Measurements from ENCODE around the gene GALNT12.
A peak's percentile ranks its signal among the peaks of the same experiment; 100 is the strongest.

GALNT12 gene

DNA sequence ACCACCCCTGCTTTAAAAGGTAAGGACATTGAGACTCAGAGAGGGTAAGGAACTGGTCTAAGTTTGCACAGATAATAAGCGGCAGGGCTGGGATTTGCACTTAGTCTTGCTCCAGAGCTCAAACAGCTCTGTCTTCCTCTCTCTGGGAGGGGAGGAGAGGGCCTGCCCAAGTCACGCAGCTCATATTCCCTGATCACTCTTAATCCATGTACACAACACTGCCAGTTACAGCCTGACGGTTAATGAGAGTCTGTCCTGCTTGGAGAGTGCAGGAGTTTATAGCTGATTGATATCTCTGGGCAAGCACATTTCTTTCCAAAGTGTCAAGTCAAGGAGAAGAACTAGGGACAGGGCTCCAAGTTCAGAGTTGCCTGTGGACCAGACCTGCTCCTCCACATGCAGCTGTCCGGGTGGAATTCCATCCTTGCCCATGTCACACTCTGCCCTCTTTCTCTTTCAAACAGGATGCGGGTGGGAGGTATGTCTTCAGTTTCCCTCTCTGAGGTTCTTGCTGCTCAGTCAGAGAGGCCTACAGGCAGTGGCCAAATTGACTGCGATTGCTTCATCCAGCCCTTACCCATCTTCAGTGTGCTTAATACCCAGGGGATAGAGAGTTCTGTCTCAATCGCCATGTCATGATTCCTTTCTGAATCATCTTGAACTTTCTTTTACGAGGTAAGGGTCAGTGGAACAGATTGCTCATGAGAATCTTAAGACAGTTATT, 54.5 kb downstream of the GALNT12 start:
- DNase-seq (ENCODE audit: low spot score) = no peak

- DNase-seq (ENCODE audit: low spot score) = no peak
Measured at GRCh38 chr9:98862936-98863335, 55.5 kb downstream of the GALNT12 start.

- no peak for DNase-seq (ENCODE audit: low spot score)
Measured at GRCh38 chr9:98864281-98865174, 57.1 kb downstream of the GALNT12 start.

DNA sequence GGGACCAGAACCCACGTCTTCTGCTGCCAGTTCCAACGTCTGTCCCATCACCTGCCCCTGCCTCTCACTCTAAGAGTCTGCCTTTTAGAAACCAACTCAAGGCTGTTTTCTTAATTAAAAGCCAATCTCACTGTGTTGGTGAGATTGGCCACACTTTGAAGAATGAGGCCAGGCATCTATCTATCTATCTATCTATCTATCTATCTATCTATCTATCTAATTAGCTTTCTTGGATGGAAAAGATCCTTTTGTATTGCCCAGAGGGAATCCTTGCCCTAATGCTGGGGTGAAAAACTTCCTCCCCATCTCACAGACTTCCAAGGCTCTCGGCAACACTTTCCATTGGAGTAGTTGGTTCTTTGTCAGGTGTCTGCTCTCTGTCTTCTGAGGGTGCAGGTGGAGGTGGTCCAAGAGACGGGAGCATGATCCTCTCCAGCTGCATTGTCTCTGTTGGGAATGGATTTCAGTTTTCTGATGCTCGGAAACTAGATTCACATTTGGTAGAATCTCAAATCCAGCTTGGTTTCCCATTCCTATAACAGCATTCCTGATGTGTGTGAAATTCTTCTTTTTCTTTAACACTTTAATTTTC, 57.9 kb downstream of the GALNT12 start:
- no peak for DNase-seq (ENCODE audit: low spot score)

GRCh38 chr9:98866435-98867102, 59.1 kb downstream of the GALNT12 start:
- DNase-seq (ENCODE audit: low spot score) = no peak

GRCh38 chr9:98867103-98867428, 59.6 kb downstream of the GALNT12 start:
- peak; percentile 40 for DNase-seq (ENCODE audit: low spot score)

DNA sequence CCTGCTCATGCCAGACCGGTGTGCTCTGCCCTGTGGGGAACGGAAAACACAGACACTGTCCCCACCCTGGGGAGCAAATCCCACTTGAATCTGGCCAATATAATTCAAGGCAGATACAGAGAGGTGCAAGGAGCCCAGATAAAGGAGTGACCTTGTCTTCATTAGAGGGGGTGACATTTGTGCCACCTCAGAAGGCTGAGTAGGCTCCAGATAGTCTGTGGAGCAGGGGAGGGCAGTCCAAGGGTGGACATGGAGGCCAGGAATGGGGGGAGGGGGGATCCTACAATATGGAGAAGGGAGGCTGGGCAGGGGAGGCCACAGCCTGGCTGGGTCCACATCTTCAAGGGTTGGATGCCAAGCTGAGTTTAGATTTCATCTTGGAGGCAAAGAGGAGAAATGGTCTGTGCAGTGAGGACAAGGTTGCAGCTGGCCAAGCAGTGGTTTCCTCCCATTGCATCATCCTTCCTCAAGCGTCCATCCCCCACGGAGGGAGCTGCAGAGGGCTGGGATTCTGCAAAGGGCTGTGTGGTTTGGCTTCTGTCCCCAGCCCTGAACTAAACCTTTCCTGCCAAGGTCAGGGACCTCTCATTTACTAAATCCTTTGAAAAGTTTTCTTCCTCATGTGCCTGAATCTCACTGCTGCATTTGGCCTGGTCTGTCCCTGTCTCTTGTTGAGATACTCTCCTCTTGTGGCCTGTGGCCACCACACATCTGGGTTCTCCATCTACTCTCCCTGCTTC, 60.1 kb downstream of the GALNT12 start:
- peak; percentile 58 for DNase-seq (ENCODE audit: low spot score)

DNA sequence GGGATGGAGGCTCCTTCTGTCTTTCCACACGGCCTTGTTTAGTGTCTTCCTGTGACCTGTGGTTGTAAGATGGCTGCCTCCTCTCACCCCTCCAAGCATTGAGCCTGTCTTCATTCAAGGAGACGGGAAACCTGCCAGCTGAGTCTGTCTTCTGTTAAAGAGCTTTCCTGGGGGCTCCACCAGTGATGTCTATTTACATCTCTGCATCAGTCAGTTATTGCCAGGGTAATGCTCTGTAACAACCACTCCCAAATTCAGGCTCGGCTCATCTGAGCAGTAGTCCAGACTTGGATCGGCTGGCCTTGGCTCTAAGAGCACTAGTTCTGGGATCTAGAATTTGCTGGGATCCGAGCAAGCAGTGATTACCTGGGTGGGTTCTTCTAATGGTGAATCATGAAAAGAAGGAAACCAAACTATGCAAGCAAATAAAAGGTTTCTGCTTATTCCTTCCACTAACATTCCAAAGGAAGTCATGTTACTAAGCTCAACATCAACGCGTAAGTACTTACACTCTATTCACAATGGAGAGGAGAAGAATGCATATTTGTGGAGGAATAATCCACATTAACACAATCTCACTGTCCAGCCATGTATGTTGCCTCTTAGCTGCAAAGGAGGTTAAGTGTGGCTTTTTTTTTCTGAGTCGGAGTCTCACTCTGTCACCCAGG, 61.7 kb downstream of the GALNT12 start:
- DNase-seq (ENCODE audit: low spot score) = no peak

DNA sequence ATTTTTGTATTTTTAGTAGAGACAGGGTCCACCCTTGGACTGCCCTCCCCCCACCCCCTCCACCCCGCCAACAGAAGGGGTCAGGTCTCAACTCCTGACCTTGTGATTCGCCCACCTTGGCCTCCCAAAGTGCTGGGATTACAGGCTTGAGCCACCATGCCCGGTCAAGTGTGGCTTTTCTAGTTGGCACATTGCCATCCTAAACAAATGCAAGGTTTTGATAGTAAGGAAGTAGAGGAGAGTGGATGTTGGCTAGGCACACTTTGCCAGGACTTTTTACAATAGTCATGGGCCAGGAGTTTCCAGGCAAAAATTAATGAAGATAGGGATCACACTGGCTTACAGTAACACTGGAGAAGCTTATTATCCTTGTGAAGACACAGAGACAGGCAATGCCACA, 62.4 kb downstream of the GALNT12 start:
- DNase-seq (ENCODE audit: low spot score) = no peak

DNA sequence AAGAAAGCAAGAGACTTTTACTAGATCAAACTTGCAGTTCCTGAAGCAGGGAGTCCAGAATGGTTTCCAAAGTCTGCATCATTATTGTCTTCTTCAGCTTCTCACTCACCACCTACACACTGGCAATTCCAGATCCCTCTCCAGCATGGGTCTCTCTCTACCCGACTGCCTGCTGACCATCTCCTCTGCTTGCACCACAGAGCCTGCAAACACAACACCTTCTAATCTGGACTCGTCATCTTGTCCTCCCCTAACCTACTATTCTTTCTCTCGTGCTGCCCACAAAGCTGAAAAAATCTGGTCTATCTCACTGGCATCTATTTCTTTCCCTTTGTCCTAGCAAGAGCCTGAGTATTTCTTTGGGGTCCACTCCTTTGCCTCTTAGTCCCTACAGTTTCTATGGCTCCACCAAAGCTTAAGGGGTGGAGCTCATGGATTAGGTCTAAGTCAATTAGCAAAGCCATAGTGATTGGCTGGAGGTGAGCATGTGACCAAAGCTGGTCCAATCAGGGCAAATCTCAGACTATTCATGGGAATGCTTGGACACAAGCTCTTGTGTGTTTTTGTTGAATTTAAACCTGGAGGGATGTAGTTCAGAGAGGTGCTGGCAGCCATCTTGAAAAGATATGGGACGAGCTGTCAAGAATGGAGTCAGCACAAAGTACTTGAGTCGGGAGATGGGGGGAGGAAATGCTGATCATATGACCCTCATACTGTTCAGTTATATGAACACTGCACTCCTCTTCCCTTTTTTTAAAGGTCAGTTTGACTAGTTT, 63.5 kb downstream of the GALNT12 start:
- no peak for DNase-seq (ENCODE audit: low spot score)

- no peak for DNase-seq (ENCODE audit: low spot score)
Measured at GRCh38 chr9:98871558-98872065, 64.1 kb downstream of the GALNT12 start.

DNA sequence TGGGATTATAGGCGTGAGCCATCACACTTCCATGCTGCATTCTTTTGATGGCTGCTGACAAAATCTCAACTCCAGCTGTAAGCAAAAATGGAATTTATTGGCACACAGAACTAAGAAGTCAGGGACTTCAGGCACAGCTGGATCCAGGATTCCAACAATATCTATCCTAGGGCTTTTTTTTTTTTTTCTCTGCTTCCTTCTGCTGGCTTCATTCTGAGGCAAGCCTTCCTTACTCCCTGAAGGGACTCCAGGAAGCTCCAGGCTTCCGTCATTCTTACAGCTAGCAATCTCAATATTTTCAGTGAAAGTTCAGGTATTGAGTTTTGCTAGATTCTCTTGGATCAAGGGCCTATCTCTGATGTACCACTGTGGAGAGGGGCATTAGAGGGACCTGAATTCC, 66.1 kb downstream of the GALNT12 start:
- DNase-seq (ENCODE audit: low spot score) = no peak

DNA sequence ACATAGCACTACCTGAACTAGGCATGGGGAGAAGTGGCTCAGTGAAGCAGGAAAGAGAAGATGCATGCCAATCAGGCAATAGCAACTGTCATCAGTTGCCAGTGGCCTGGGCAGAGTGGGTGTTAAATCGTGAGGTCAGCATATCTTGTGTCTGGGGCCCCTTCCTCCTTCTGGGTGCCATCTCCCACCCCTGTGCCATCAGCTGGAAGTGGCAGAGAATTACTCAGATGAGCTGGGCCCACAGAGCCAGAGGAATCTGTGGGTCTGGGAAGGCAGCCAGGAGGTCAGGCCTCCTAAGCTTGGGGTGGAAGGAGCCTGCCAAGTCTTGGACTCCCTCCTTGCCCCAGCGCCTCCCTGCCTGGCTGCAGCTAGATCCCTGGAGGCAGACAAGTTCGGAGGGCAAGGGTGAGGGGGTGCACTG, 66.5 kb downstream of the GALNT12 start:
- peak; percentile 49 for DNase-seq (ENCODE audit: low spot score)

DNA sequence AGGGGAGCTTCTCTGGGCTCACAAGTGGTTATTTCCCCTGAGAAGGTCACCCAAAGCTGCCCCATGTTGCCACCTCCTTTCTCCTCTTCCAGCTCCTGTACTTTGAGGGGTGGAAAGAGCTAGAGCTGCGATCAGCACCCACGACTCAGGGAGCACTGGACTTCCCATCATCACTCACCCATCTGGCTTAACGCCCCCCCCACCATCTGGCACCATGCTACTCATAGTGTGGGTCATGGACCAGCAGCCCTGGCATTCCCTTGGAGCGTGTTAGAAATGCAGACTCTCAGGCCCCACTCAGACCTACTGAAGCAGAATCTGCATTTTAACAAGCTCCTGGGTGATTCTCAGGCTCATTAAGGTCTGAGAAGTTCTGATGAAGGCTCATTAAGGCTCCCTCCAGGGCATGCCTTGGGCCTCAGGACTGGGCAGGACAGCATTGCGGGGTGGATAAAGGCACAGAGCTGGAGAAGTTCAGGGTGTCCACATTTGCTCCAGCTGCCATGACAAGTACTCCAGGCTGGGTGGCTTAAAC, 67.3 kb downstream of the GALNT12 start:
- DNase-seq (ENCODE audit: low spot score) = no peak

DNA sequence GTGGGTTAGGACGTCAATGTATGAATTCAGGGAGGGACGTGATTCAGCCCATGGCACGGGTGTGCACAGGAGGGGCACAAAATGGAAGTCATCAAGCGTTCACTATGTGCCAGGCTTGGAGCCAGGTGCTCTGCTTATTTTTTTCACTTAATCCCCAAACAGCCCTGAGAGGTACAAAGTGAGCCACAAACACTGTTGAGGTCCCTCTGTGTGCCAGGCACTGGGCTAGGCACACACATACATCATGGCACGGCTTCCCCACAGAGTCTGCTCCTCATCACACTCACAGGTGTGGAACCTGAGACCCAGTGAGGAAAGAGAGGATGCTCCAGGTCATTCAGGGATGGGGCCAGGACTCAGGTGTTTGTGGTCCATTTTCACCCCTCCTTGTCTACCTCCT, 68.1 kb downstream of the GALNT12 start:
- no peak for DNase-seq (ENCODE audit: low spot score)

- no peak for DNase-seq (ENCODE audit: low spot score)
Measured at GRCh38 chr9:98877311-98877710, 69.8 kb downstream of the GALNT12 start.

- DNase-seq (ENCODE audit: low spot score) = no peak
Measured at GRCh38 chr9:98879094-98879962, 71.9 kb downstream of the GALNT12 start.

DNA sequence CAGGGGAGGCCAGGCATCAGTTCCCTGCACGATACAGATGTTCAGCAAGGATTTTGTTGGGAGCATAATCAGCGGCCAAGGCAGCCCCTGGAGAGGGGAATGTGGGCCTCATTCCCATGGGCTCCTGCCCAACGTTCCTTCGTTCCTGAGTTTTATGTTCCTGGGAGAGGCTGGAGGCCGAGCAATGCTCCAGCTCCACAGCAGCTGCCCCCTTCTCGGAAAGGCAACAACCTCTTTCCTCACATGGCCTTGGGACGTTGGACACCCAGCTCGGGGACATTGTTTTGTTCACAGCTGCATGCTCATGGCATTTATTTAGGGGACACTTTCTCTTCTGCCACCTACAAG, 72.5 kb downstream of the GALNT12 start:
- DNase-seq (ENCODE audit: low spot score) = no peak

All from pons (tissue), 1 donor.